Measurements from ENCODE around the gene FAM221B. TPM values are rescaled to one million over a fixed set of nuclear protein-coding genes. Genes with fewer than 3 reads are reported as not detected.
A peak's percentile ranks its signal among the peaks of the same experiment; 100 is the strongest.

The FAM221B gene
- total RNA-seq, 4 donors from 2014 or later = 0.14 TPM; not detected in 3

DNA sequence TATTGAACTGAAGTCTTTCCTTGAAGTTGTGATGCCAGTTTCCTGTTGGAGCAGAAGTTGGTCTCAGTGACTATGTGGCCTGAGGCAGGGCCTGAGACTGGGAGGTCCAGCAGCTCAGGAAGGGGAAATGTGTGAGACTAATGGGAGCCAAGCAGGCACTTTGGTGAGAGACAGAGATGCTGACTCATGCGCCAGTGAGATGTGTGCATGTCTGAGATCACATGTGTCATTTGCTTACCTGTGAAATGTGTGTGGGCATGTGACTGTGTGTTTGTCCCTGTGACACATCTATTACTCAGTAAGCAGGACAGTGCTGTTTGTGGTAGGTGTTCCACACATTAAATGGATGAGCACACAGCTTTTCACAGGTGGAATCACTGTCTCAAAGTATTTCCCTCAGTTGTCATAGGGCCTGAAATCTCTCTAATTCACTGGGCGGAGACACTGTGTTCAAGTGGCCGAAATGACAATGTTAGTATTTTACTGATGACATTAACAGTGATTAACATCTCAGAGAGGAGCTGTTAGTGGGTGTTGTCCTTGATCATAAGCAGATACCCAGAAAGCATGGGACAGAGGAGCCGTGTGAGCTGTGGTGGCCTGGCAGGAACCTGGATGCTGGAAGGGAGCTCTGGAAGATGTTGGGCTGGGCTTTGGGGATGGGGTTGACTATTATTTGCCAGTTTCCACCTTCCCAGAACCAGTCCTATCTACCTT lies 29.7 kb downstream of the FAM221B start:
- no peaks in the 10 kb centered on the region for H3K9me3 ChIP-seq
- no peak overlapping the region for H3K4me3 ChIP-seq
- intact Hi-C loops (cut with DNase I; ENCODE audit: low total_unique reads) (no loop called here), in situ Hi-C loops (cut with MboI; ENCODE audit: low pct_ligation_motif_present in 1 of 4, low pct_unique_long_range_greater_than_20kb in 1 of 4, low sequenced_read_pairs in 3 of 4) (loop anchor here in 2 of 4 donors (10.0 kb wide), 2 partner anchors 86 to 96 kb away; no protein-coding TSS in a partner anchor)
- DNase-seq = no peak
- no peaks in the 10 kb centered on the region for H3K36me3 ChIP-seq
- WGBS, 2 donors (ENCODE audit: low coverage in 1 of 2) = 91% methylated on average over 4 of the region's 4 CpGs; no CpG with 5 or more reads in 1 of the 2 donors
- H3K27me3 ChIP-seq = no peaks in the 10 kb centered on the region
- H3K27ac ChIP-seq = no peak overlapping the region
- H3K4me1 ChIP-seq = peaks cover 0 to 14% (median 0%) of the 10 kb centered on the region in 4 donors
- TF ChIP-seq, protein P1, sequence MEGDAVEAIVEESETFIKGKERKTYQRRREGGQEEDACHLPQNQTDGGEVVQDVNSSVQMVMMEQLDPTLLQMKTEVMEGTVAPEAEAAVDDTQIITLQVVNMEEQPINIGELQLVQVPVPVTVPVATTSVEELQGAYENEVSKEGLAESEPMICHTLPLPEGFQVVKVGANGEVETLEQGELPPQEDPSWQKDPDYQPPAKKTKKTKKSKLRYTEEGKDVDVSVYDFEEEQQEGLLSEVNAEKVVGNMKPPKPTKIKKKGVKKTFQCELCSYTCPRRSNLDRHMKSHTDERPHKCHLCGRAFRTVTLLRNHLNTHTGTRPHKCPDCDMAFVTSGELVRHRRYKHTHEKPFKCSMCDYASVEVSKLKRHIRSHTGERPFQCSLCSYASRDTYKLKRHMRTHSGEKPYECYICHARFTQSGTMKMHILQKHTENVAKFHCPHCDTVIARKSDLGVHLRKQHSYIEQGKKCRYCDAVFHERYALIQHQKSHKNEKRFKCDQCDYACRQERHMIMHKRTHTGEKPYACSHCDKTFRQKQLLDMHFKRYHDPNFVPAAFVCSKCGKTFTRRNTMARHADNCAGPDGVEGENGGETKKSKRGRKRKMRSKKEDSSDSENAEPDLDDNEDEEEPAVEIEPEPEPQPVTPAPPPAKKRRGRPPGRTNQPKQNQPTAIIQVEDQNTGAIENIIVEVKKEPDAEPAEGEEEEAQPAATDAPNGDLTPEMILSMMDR (IDR thresholded peaks at IDR 0.05) = no peak
- TF ChIP-seq POLR2AphosphoS5 (IDR thresholded peaks at IDR 0.05) = no peak

DNA sequence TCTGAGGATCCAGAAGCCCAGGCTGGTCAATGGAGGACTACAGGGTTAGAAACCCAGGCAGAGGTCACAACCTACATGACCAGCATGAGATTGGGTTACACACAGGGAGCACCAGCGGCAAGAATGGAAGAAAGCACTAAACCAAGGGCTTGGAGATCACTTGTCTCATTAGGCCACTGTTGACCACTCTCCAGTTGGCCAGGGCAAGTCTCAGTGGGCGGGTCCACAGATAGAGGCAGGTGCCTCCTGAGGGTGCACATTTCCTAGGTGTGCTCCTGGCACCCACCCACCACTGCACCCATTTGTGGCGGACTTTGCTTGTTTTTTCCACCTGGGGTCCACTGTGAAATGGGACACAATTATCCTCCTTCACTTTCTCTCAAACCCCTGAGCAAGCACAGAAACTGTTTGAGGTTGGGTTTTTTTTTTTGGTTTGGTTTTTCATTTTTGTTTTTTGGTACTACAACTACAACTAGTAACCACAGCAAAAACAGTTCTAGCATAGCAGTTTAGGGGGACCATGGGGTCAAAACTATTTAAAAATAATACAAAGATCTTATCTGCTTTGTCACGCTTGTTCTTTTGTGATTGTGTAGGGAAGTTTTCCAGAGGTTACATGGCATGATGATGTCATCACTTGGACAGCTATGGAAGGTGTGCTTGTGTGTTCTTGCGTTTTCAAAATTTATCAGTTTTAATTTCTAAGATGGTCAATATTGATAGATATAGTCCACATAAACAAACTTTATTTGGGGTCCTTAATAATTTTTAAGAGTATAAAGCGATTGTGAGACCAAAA lies 31.0 kb downstream of the FAM221B start:
- Histone ChIP-seq H3K4me1 (peaks cover 0 to 23% (median 3%) of the 10 kb centered on the region in 4 donors), H3K36me3 (no peaks in the 10 kb centered on the region), H3K4me3 (no peak overlapping the region), H3K9me3 (no peaks in the 10 kb centered on the region), H3K27ac (no peak overlapping the region), H3K27me3 (no peaks in the 10 kb centered on the region)
- intact Hi-C loops (cut with DNase I; ENCODE audit: low total_unique reads) = no loop called here
- in situ Hi-C loops (cut with MboI; ENCODE audit: low pct_ligation_motif_present in 1 of 4, low pct_unique_long_range_greater_than_20kb in 1 of 4, low sequenced_read_pairs in 3 of 4) = loop anchor here in 2 of 4 donors (10.0 kb wide), 2 partner anchors 87 to 97 kb away; no protein-coding TSS in a partner anchor
- no peak for DNase-seq
- WGBS, 2 donors (ENCODE audit: low coverage in 1 of 2) = 77 to 88% methylated on average over 3 to 6 of the region's 6 CpGs
- TF ChIP-seq POLR2AphosphoS5 (IDR thresholded peaks at IDR 0.05) (no peak), POLR2A (IDR thresholded peaks at IDR 0.05) (no peak), EP300 (IDR thresholded peaks at IDR 0.05; ENCODE audit: low read depth) (no peak)
- TF ChIP-seq, protein P1 (IDR thresholded peaks at IDR 0.05) = no peak

DNA sequence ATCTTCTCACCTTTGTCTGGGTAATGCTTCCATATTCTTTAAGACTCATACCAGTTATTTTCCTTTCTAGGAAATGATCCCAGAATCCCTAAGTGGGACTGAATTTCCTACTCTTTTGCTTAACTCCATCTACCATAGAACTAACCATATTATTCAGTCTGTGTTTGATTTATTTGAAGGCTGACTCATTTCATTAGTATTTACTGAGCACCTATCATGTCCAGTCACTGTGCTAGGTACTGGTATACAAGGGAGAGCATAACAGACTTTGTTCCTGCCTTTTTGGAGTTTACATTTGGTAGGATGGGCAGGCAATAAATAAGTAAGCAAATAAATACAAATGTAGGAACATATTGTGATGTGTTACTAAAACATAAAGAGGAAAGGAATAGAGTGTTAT lies 32.8 kb downstream of the FAM221B start:
- Histone ChIP-seq H3K36me3 (no peaks in the 10 kb centered on the region), H3K9me3 (no peaks in the 10 kb centered on the region), H3K27ac (no peak overlapping the region), H3K4me1 (peaks cover 0 to 32% (median 9%) of the 10 kb centered on the region in 4 donors), H3K4me3 (no peak overlapping the region), H3K27me3 (no peaks in the 10 kb centered on the region)
- no peak for TF ChIP-seq POLR2AphosphoS5 (IDR thresholded peaks at IDR 0.05)
- in situ Hi-C loops (cut with MboI; ENCODE audit: low pct_ligation_motif_present in 1 of 4, low pct_unique_long_range_greater_than_20kb in 1 of 4, low sequenced_read_pairs in 3 of 4) (loop anchor here in 2 of 4 donors (10.0 kb wide), 2 partner anchors 89 to 99 kb away; no protein-coding TSS in a partner anchor), intact Hi-C loops (cut with DNase I; ENCODE audit: low total_unique reads) (no loop called here)
- DNase-seq = no peak

DNA sequence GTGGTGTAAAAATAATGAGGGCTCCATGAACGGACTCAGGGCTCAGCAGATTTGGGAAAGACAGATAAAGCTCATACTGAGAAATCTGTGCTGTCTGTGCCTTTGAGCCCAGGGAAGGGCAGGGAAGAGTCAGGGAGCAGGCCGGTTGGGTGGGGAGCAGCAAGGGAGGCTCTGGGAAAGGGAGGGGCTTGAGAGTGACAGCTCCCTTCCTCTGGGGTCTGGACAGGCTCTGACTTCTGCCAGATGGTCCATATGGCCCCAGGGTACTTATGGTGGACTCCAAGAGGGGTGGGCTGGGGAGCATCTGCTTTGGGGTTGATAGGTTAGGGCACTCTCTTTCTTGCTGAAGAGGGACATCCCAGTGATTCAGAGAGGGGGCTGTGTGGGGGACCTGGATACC lies 35.1 kb downstream of the FAM221B start:
- in situ Hi-C loops (cut with MboI; ENCODE audit: low pct_ligation_motif_present in 1 of 4, low pct_unique_long_range_greater_than_20kb in 1 of 4, low sequenced_read_pairs in 3 of 4) = loop anchor here in 2 of 4 donors (10.0 kb wide), 2 partner anchors 91 to 101 kb away; no protein-coding TSS in a partner anchor
- Histone ChIP-seq H3K27me3 (no peaks in the 10 kb centered on the region), H3K36me3 (no peaks in the 10 kb centered on the region), H3K27ac (peak overlapping the region in 1 of 4 donors; percentile 27), H3K4me3 (no peak overlapping the region), H3K9me3 (no peaks in the 10 kb centered on the region), H3K4me1 (peaks cover 0 to 36% (median 12%) of the 10 kb centered on the region in 4 donors)
- 65 to 86% methylated on average over 1 to 2 of the region's 2 CpGs for WGBS, 2 donors (ENCODE audit: low coverage in 1 of 2)
- intact Hi-C loops (cut with DNase I; ENCODE audit: low total_unique reads) = no loop called here
- no peak for TF ChIP-seq EP300 (IDR thresholded peaks at IDR 0.05; ENCODE audit: low read depth)
- TF ChIP-seq, protein P1 (IDR thresholded peaks at IDR 0.05) = no peak
- TF ChIP-seq POLR2AphosphoS5 (IDR thresholded peaks at IDR 0.05) = no peak
- no peak for TF ChIP-seq POLR2A (IDR thresholded peaks at IDR 0.05)
- DNase-seq = no peak

All from transverse colon (tissue), 4 donors.